HG02678 (cell line): ENCODE data around the gene TCP11L2.
"Not testable (repeated sequence)": the region's sequence is repeated elsewhere in the genome, so short reads cannot be mapped to it uniquely, and the experiment has no call there.

Experiments
- ATAC-seq: cut with Tn5 transposase; IDR thresholded peaks from one replicate; pipeline ENCODE4 v1.9.1; 2021; ENCODE audit warnings: mild to moderate bottlenecking, moderate library complexity; ENCODE audit not compliant: unreplicated experiment

The TCP11L2 gene

GRCh38 chr12:106304001-106304421 is 1.5 kb downstream of the TCP11L2 start:
- ATAC-seq, result no peak

DNA sequence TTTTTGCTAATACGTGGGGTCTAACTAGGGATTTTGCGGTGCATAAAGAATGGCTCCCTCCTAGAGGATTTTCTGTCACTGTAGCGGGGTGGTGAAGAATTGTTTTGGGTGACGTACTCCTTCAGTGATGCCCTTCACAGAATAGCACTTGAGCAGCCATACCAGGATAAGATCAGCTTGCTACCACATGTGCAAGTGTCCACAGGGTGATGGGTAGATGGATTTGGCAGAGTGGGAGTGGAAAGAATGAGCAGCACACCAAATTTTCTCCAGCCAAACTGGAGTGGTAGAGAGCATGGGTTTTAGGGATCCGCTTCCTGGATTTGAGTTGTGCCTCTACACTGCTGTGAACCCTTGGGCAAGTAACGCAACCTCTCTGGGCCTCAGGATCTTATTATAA is 2.3 kb downstream of the TCP11L2 start:
- ATAC-seq, result no peak

DNA sequence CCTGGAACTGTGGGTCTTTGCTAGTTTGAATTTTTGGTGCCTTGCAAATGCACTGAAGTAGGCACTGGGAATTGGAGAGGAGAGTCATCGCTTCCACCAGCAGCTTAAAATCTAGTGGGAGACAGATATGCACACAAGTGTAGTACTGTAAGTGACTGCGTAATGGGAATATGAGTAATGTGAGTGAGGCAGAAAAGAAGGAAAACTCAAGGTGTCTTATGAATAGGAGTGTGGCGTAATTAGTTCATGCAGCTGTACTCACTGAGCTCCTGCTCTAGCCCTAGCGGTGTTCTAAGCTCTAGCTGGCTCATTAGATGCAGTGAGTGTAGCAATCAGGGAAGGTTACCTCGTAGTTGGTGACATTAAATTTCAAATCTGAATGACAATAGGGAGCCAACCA is 2.8 kb downstream of the TCP11L2 start:
- no peak for ATAC-seq

- ATAC-seq, result no peak
Measured at GRCh38 chr12:106307181-106307580, 4.6 kb downstream of the TCP11L2 start.

- no peak for ATAC-seq
Measured at GRCh38 chr12:106308121-106308520, 5.6 kb downstream of the TCP11L2 start.

GRCh38 chr12:106308611-106309010 is 6.1 kb downstream of the TCP11L2 start:
- ATAC-seq, result no peak

DNA sequence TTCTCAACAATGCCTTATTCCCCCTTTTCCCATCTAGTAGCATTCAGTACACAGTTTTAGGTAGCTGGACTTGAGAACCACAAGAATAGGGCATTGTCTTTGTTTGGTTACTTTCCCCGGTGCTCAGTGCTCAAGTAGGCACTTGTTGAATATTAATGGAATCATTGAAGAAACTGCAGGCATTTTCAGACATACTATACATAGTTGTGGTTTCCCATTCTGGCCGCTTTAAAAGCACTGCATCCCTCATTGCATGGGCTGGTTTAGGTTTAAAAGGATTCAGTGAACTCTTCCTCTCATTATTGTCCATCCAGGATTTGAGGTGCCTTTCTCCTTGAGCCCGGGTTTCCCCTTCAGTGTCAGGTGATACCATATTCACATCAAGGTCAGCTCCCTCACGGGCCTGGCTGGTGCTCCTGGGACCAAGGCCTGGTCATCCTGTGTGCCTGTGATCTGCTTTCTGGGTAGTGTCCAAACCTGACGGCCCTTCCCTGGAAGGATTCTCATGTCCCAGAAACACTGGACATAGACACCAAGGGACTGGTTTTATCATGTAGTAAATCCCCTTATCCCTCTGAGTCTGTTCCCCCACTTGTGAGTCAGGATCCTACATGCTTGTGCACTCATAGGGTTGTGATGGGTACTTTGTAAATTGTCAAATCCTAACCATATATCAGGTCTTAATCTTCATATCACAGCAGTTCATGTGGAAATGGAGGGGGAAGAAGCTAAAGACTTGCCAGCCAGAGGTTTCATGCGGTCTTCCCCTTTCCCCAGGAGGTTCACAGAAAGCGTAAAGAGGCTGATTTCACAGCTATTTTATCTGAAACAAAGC is 7.4 kb downstream of the TCP11L2 start:
- no peak for ATAC-seq

GRCh38 chr12:106310687-106311086 is 8.2 kb downstream of the TCP11L2 start:
- no peak for ATAC-seq

GRCh38 chr12:106311139-106311538 is 8.6 kb downstream of the TCP11L2 start:
- ATAC-seq, result no peak

DNA sequence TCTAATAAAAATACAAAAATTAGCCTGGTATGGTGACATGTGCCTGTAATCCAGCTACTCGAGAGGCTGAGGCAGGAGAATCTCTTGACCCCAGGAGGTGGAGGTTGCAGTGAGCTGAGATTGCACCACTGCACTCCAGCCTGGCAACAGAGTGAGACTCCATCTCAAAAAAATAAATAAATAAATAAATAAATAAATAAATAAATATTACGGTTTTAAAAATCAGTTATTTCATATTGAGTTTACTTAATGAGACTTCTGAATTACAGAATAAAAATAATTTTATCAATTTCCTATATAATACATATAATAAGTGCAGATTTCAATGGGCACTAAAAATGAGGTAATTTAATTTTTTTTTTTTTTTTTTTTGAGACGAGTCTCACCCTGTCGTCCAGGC is 10.9 kb downstream of the TCP11L2 start:
- ATAC-seq, result not testable (repeated sequence)

DNA sequence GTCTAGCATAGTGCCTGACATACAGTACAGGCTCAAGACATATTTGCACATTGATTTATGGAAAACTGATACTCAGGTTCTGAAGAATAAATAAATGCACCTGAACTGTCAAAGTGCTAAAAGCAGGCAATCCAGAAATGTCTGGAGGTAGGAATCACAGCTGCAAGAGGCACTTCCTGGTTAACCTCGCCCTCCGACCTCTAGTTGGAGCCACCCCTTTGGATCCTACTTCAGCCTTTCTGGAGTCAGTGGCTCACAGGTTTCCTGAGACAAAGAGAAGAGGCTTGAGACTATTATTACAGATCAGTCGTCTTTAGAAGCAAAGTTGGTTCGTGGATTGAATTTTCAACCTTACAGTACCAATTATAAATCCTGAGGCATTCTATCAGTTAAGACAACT is 13.0 kb downstream of the TCP11L2 start:
- no peak for ATAC-seq

GRCh38 chr12:106317406-106318082 is 15.0 kb downstream of the TCP11L2 start:
- ATAC-seq, result no peak

GRCh38 chr12:106321139-106321850 is 18.8 kb downstream of the TCP11L2 start:
- no peak for ATAC-seq

DNA sequence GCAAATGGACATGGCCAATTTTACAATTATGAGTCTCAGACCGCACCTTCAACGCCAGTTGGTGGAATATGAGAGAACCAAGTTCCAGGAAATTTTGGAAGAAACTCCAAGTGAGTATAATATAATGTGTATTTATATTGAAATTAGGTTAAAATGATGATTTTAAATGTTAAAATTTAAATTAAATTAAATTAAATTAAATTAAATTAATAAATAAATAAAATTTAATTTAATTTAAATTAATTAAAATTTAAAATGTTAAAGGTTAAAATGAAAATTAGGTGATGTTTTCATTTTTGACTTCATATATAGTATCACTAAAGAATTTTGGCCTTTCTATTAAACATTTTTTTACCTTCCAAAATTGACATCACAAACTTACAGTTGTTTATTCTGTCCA is 21.0 kb downstream of the TCP11L2 start:
- ATAC-seq, result no peak

- no peak for ATAC-seq
Measured at GRCh38 chr12:106327309-106327869, 24.9 kb downstream of the TCP11L2 start.

DNA sequence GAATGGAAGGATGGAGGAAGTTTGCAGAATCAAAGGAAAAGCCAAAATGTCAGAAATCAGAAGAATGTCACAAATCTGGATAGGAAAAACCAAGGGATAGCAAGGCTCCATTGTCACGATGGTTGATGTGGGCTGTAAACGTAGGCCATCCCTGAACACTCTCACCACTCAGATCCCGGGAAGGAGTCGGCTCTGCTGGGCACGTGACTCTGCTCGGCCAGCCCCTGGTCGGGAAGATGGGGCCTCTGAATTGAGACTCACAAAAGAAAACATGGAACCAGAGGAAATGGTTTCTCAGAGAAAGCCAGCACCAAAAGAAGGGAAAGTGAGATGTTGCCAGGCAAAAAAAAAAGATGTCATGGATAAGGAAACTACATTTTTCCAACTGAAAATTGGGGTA is 26.2 kb downstream of the TCP11L2 start:
- no peak for ATAC-seq

DNA sequence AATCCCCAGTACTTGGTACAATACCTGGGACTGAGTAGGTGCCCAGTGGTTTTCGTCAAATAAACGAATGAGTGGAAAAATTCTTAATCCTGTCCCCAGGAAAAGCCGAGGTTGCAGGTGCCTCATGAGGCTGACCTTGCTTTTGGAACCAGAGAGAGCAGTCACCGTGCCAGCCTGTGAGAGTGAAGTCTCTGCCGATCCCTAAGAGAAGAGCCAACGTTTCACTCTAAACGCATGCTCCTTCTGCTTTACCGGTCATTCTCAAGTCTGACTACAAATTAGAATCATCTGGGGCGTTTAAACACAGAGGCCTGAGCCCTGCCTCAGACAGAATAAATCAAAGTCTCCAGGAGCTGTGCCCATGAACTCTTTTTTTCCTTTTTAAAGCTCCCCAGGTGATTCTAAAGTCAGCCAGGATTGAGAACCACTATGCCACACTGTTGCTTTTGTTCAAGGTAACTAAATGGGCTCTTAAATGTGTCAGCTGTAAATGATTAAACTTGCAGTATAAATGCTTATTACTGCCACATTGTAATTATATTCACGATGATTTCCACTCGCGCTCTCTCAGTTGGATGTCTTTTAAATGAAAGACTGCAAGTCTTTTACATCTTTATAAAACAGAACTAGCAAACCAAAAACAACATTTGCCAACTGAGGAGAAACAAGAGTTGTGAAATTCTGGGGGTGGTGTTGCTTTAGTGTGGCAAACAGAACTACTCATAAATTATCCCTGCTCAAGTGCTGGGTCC is 26.9 kb downstream of the TCP11L2 start:
- no peak for ATAC-seq

DNA sequence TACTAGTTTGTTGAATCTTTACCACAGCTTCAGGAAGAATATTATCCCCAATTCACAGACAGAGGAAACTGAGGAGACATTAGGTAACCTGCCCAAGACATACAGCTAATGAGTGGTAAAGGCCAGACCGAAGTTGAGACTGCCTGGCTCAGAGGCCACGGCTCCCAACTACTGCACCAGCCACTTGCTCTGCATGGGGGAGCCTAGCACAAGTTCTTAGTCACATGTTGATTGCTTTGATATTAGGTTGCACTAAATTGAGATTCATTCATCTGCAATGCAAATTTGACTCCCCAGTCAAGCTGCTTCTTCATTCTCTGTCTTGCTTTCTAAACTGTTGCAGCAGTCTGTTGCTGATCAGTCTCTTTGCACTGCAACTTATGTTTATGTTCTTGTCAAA is 29.1 kb downstream of the TCP11L2 start:
- ATAC-seq, result no peak

GRCh38 chr12:106332536-106332935 is 30.0 kb downstream of the TCP11L2 start:
- ATAC-seq, result no peak

DNA sequence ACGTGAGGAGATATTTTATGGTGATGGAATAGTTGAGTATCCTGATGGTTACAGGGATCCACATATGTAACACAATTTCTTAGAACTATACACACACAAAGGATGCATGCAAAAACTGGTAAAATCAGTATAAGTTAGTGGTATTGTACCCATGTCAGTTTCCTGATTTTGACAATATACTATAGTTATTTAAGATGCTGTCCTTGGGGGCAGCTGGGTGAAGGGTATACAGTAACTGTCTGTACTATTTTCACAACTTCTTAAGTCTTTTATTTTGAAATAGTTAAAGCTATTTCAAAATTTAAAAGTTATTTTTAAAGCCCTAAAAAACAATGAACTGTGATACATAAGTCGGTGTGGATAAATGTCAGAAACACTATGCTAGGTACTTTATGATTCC is 30.5 kb downstream of the TCP11L2 start:
- no peak for ATAC-seq

- no peak for ATAC-seq
Measured at GRCh38 chr12:106333756-106334155, 31.2 kb downstream of the TCP11L2 start.
